NCI-H2196 treated with DMSO at 0.1 percent for 48 hours (cell line): ENCODE data around the gene TOPBP1.
A peak's percentile ranks its signal among the peaks of the same experiment; 100 is the strongest.
"Not testable (repeated sequence)": the region's sequence is repeated elsewhere in the genome, so short reads cannot be mapped to it uniquely, and the experiment has no call there.

Experiments
- DNase-seq: peaks from one replicate; lab custom pipeline; 2025; ENCODE audit not compliant: unreplicated experiment; lab: John Stamatoyannopoulos, UW

TOPBP1 gene

GRCh38 chr3:133674290-133674919 lies 12.7 kb upstream of the TOPBP1 start:
- DNase-seq = no peak

- DNase-seq = no peak
Observed at GRCh38 chr3:133673746-133674145, 12.0 kb upstream of the TOPBP1 start.

- DNase-seq = no peak
Observed at GRCh38 chr3:133672461-133672860, 10.7 kb upstream of the TOPBP1 start.

GRCh38 chr3:133670525-133670995 lies 8.8 kb upstream of the TOPBP1 start:
- no peak for DNase-seq

GRCh38 chr3:133669949-133670524 lies 8.3 kb upstream of the TOPBP1 start:
- no peak for DNase-seq

- DNase-seq = no peak
Observed at GRCh38 chr3:133667118-133667517, 5.4 kb upstream of the TOPBP1 start.

GRCh38 chr3:133665188-133665587 lies 3.4 kb upstream of the TOPBP1 start:
- DNase-seq = not testable (repeated sequence)

- DNase-seq = peak; percentile 71
Observed at GRCh38 chr3:133663569-133664313, 2.0 kb upstream of the TOPBP1 start.

- DNase-seq = peak; percentile 38
Observed at GRCh38 chr3:133662278-133662651, 524 bp upstream of the TOPBP1 start.

- no peak for DNase-seq
Observed at GRCh38 chr3:133659806-133660205, 1.9 kb downstream of the TOPBP1 start.

- no peak for DNase-seq
Observed at GRCh38 chr3:133655731-133656515, 5.8 kb downstream of the TOPBP1 start.

GRCh38 chr3:133649486-133650068 lies 12.2 kb downstream of the TOPBP1 start:
- DNase-seq = no peak

GRCh38 chr3:133644768-133645167 lies 17.0 kb downstream of the TOPBP1 start:
- no peak for DNase-seq

GRCh38 chr3:133643611-133644010 lies 18.1 kb downstream of the TOPBP1 start:
- DNase-seq = no peak

GRCh38 chr3:133641254-133641653 lies 20.5 kb downstream of the TOPBP1 start:
- DNase-seq = no peak

- no peak for DNase-seq
Observed at GRCh38 chr3:133633439-133633838, 28.3 kb downstream of the TOPBP1 start.

GRCh38 chr3:133629146-133629545 lies 32.6 kb downstream of the TOPBP1 start:
- DNase-seq = no peak

- no peak for DNase-seq
Observed at GRCh38 chr3:133627789-133628188, 34.0 kb downstream of the TOPBP1 start.

- no peak for DNase-seq
Observed at GRCh38 chr3:133620066-133620784, 41.5 kb downstream of the TOPBP1 start.

- no peak for DNase-seq
Observed at GRCh38 chr3:133611534-133611933, 50.2 kb downstream of the TOPBP1 start.
